GM19328 (cell line): ENCODE results near the gene HOXB6.

Source experiments
- ATAC-seq: cut with Tn5 transposase; IDR thresholded peaks from one replicate; pipeline ENCODE4 v1.9.1; 2021; ENCODE audit warnings: mild to moderate bottlenecking, moderate library complexity; ENCODE audit not compliant: unreplicated experiment

Gene HOXB6

GRCh38 chr17:48636177-48637018 lies 31.6 kb upstream of the HOXB6 start:
- no peak for ATAC-seq

- no peak for ATAC-seq
These were observed 29.9 kb upstream of the HOXB6 start for GRCh38 chr17:48634493-48635208.

- ATAC-seq: no peak
These were observed 28.5 kb upstream of the HOXB6 start for GRCh38 chr17:48633266-48633677.

- ATAC-seq: no peak
These were observed 27.9 kb upstream of the HOXB6 start for GRCh38 chr17:48632579-48633265.

- no peak for ATAC-seq
These were observed 27.1 kb upstream of the HOXB6 start for GRCh38 chr17:48631693-48632578.

- ATAC-seq: no peak
These were observed 26.3 kb upstream of the HOXB6 start for GRCh38 chr17:48630925-48631692.

- no peak for ATAC-seq
These were observed 25.5 kb upstream of the HOXB6 start for GRCh38 chr17:48630009-48630924.

GRCh38 chr17:48629411-48629759 lies 24.6 kb upstream of the HOXB6 start:
- ATAC-seq: no peak

GRCh38 chr17:48628649-48629410 lies 24.0 kb upstream of the HOXB6 start:
- no peak for ATAC-seq

- no peak for ATAC-seq
These were observed 23.1 kb upstream of the HOXB6 start for GRCh38 chr17:48627623-48628521.

GRCh38 chr17:48627118-48627597 lies 22.4 kb upstream of the HOXB6 start:
- ATAC-seq: no peak

GRCh38 chr17:48626245-48627117 lies 21.7 kb upstream of the HOXB6 start, which contains the start of gene HOXB9:
TSS of gene HOXB9 (minus strand) at chr17:48626358. CDS start at chr17:48626269, 89 bp downstream.
- no peak for ATAC-seq

- ATAC-seq: no peak
These were observed 20.9 kb upstream of the HOXB6 start for GRCh38 chr17:48625495-48626244.

GRCh38 chr17:48624544-48625494 lies 20.0 kb upstream of the HOXB6 start:
- no peak for ATAC-seq
